HG03558 (cell line): ENCODE measurements around the gene SAMD5.

Experiments
- ATAC-seq: cut with Tn5 transposase; IDR thresholded peaks from one replicate; pipeline ENCODE4 v1.9.1; 2021; ENCODE audit warnings: moderate number of reproducible peaks; ENCODE audit not compliant: unreplicated experiment; ENCODE audit errors: extremely low read depth

SAMD5 gene

GRCh38 chr6:147561726-147562125 is 53.2 kb downstream of the SAMD5 start:
- no peak for ATAC-seq

GRCh38 chr6:147563472-147563871 is 55.0 kb downstream of the SAMD5 start:
- ATAC-seq: no peak

GRCh38 chr6:147564556-147564955 is 56.1 kb downstream of the SAMD5 start:
- no peak for ATAC-seq

GRCh38 chr6:147566244-147566898 is 57.9 kb downstream of the SAMD5 start:
- ATAC-seq: no peak

GRCh38 chr6:147567141-147567805 is 58.8 kb downstream of the SAMD5 start:
- ATAC-seq: no peak

GRCh38 chr6:147569788-147570187 is 61.3 kb downstream of the SAMD5 start:
- no peak for ATAC-seq

GRCh38 chr6:147570681-147571080 is 62.2 kb downstream of the SAMD5 start:
- ATAC-seq: no peak

GRCh38 chr6:147577488-147577887 is 69.0 kb downstream of the SAMD5 start:
- ATAC-seq: no peak

GRCh38 chr6:147578159-147578558 is 69.7 kb downstream of the SAMD5 start:
- ATAC-seq: no peak

GRCh38 chr6:147578883-147579282 is 70.4 kb downstream of the SAMD5 start:
- no peak for ATAC-seq

GRCh38 chr6:147579667-147580066 is 71.2 kb downstream of the SAMD5 start:
- ATAC-seq: no peak

GRCh38 chr6:147582991-147583390 is 74.5 kb downstream of the SAMD5 start:
- no peak for ATAC-seq

GRCh38 chr6:147585256-147585655 is 76.8 kb downstream of the SAMD5 start:
- ATAC-seq: no peak

GRCh38 chr6:147586044-147586443 is 77.6 kb downstream of the SAMD5 start:
- no peak for ATAC-seq

- ATAC-seq: no peak
These were observed 79.4 kb downstream of the SAMD5 start for GRCh38 chr6:147587907-147588306.

GRCh38 chr6:147588469-147588868 is 80.0 kb downstream of the SAMD5 start:
- no peak for ATAC-seq

- no peak for ATAC-seq
These were observed 81.3 kb downstream of the SAMD5 start for GRCh38 chr6:147589739-147590250.

- no peak for ATAC-seq
These were observed 87.5 kb downstream of the SAMD5 start for GRCh38 chr6:147595961-147596360.

GRCh38 chr6:147603392-147604081 is 95.0 kb downstream of the SAMD5 start:
- no peak for ATAC-seq

GRCh38 chr6:147604373-147604772 is 95.9 kb downstream of the SAMD5 start:
- no peak for ATAC-seq

- no peak for ATAC-seq
These were observed 103.5 kb downstream of the SAMD5 start for GRCh38 chr6:147611992-147612391.
